HepG2 (cell line): ENCODE data around the gene C16orf86. TPM values are rescaled to one million over a fixed set of nuclear protein-coding genes. Genes with fewer than 3 reads are reported as not detected.
A peak's percentile ranks its signal among the peaks of the same experiment; 100 is the strongest.

Experiments
- ATAC-seq: fragments of 200-7000 bp; cut with Tn5 transposase; 3 replicates; pipeline ENCODE4 v1.9.1; 2020; ENCODE audit warnings: mild to moderate bottlenecking, moderate library complexity
- BruUV-seq: library from RNA; stranded (reverse); fragments of 400-500 nt; replicated peaks from 2 replicates; lab custom pipeline; 2021; lab: Mats Ljungman, UMichigan
- CTCF ChIA-PET: fragments of 300-600 bp; formaldehyde crosslinking; extraction: SDS; loops from one replicate; lab custom pipeline; 2021; ENCODE audit warnings: low total read pairs, inconsistent platforms, low intra/inter-chr PET ratio; lab: Yijun Ruan, JAX
- POLR2A ChIA-PET: fragments of 350-600 bp; sonication (Branson Sonifier 250); formaldehyde crosslinking; loops from one replicate; lab custom pipeline; 2020; ENCODE audit warnings: antibody characterized with exemption, inconsistent platforms; lab: Yijun Ruan, JAX
- DNase-seq: peaks from one replicate; pipeline ENCODE4 v3.0.0-alpha.2; 2015; ENCODE audit warnings: low spot score
- FAIRE-seq: peaks from 3 replicates; lab custom pipeline; 2011; peaks lifted over from hg19 to GRCh38; lab: Jason Lieb, UNC
- H2AFZ ChIP-seq: one replicate; pipeline ENCODE4 v1.6.1; 2011; ENCODE audit warnings: low read length, inconsistent platforms
- H3K27ac ChIP-seq: fragments of 300-600 bp; 3 replicates; pipeline ENCODE4 v1.8.0; 2011; ENCODE audit warnings: mixed run types, mild to moderate bottlenecking, mixed read lengths, low read length, inconsistent platforms; ENCODE audit not compliant: insufficient read depth; ENCODE audit errors: extremely low read length
- H3K27me3 ChIP-seq, 2 experiments: fragments of 200-600 bp in 1 of 2; 2 replicates in 1 of 2; 3 replicates in 1 of 2; pipeline versions ENCODE4 v1.6.0 to v1.8.0; 2011; ENCODE audit warnings: low read length in 2 of 2, mild to moderate bottlenecking in 2 of 2, moderate library complexity in 2 of 2, inconsistent platforms in 1 of 2; ENCODE audit not compliant: insufficient read depth in 2 of 2, control insufficient read depth in 1 of 2
- H3K36me3 ChIP-seq, 2 experiments: fragments of 200-600 bp in 1 of 2; replicated peaks in 1 of 2; 2 replicates in 1 of 2; 3 replicates in 1 of 2; pipeline versions ENCODE4 v1.5.1 to v1.8.0; 2011; ENCODE audit warnings: low read length in 2 of 2, inconsistent platforms in 1 of 2; ENCODE audit not compliant: insufficient read depth in 2 of 2, control insufficient read depth in 1 of 2
- H3K4me1 ChIP-seq: 2 replicates; pipeline ENCODE4 v1.5.1; 2012; ENCODE audit warnings: low read length, inconsistent platforms; ENCODE audit not compliant: insufficient read depth
- H3K4me2 ChIP-seq: 2 replicates; pipeline ENCODE4 v1.6.0; 2011; ENCODE audit warnings: low read depth, low read length, inconsistent platforms
- H3K4me3 ChIP-seq, 3 experiments: fragments of 200-600 bp in 1 of 3; sonication (generic), shearing (Covaris generic) in 1 of 3; replicated peaks in 1 of 3; 2 replicates each; pipeline ENCODE4 v1.5.1; 2011 to 2016; ENCODE audit warnings: low read length in 3 of 3, inconsistent platforms in 2 of 3, low read depth in 2 of 3, mild to moderate bottlenecking in 2 of 3, control low read depth in 1 of 3, mixed read lengths in 1 of 3; ENCODE audit not compliant: insufficient read depth in 1 of 3
- H3K79me2 ChIP-seq: one replicate; pipeline ENCODE4 v1.6.1; 2011; ENCODE audit warnings: low read length, inconsistent platforms; ENCODE audit not compliant: insufficient read depth
- H3K9ac ChIP-seq: 2 replicates; pipeline ENCODE4 v1.6.0; 2011; ENCODE audit warnings: mild to moderate bottlenecking, low read depth, low read length, inconsistent platforms; ENCODE audit not compliant: insufficient read depth
- H3K9me3 ChIP-seq: 2 replicates; pipeline ENCODE4 v1.5.1; 2012; ENCODE audit warnings: mild to moderate bottlenecking, low read length
- H4K20me1 ChIP-seq: 2 replicates; pipeline ENCODE4 v1.6.0; 2011; ENCODE audit warnings: inconsistent platforms, mild to moderate bottlenecking, low read length, moderate library complexity; ENCODE audit not compliant: insufficient read depth
- AKAP8 ChIP-seq: sonication (generic); formaldehyde crosslinking; IDR thresholded peaks from 2 replicates; pipeline ENCODE4 v1.5.1; 2020; ENCODE audit warnings: mild to moderate bottlenecking, missing genetic modification reagents
- CEBPB ChIP-seq: IDR thresholded peaks from 2 replicates; pipeline ENCODE4 v1.6.1; 2011; ENCODE audit warnings: low read depth, low read length, improper control_type of control experiment, borderline replicate concordance
- CEBPG ChIP-seq: IDR thresholded peaks from 2 replicates; pipeline ENCODE4 v1.6.1; 2016
- EHMT2 ChIP-seq: fragments of 200-600 bp; sonication (generic); IDR thresholded peaks from 2 replicates; pipeline ENCODE4 v1.7.0; 2017; ENCODE audit warnings: antibody characterized with exemption, low read depth, low read length, borderline replicate concordance
- SRF ChIP-seq: IDR thresholded peaks from 2 replicates; pipeline ENCODE4 v1.6.1; 2011; ENCODE audit warnings: mild to moderate bottlenecking, low read depth, low read length, moderate library complexity
- ZNF20 ChIP-seq: sonication (generic); formaldehyde crosslinking; IDR thresholded peaks from 2 replicates; pipeline ENCODE4 v1.4.0; 2020; ENCODE audit warnings: mild to moderate bottlenecking, moderate library complexity, missing genetic modification reagents
- ZNF549 ChIP-seq: sonication (generic); formaldehyde crosslinking; IDR thresholded peaks from 2 replicates; pipeline ENCODE4 v1.5.0; 2020; ENCODE audit warnings: missing genetic modification reagents
- WGBS: methylation state at CpG from one replicate; pipeline ENCODE4 v1.1.6; 2017; ENCODE audit warnings: low lambda C conversion rate; 5-methylcytosine and 5-hydroxymethylcytosine counted together
- in situ Hi-C: cut with HindIII; loops from 2 replicates; pipeline ENCODE4 v1.10.0; 2017; ENCODE audit warnings: low pct_unique_long_range_greater_than_20kb; ENCODE audit not compliant: extremely low pct_ligation_motif_present
- intact Hi-C: fragments of 100-400 bp; cut with micrococcal nuclease; formaldehyde crosslinking; loops from one replicate; pipeline ENCODE4 v1.10.0; 2022; ENCODE audit not compliant: unreplicated experiment
- polyA plus RNA-seq, 8 experiments: library from polyadenylated mRNA; depleted of rRNA in 3 of 8; stranded (reverse) in 7 of 8; unstranded in 1 of 8; fragments of >200 nt; fragmentation: Illumina TruSeq in 4 of 8; extraction: Trizol in 4 of 8; gene quantifications; 2 replicates each; pipeline versions ENCODE4 v1.2.1 to v1.2.3, GENCODE V29; 2011 to 2016; ENCODE audit warnings: low read depth in 4 of 8, missing spikeins in 1 of 8, mixed read lengths in 1 of 8; ENCODE audit not compliant: insufficient read depth in 1 of 8
- total RNA-seq, 5 experiments: library from RNA; depleted of rRNA; stranded (reverse); fragments of >200 nt; fragmentation: Illumina TruSeq; extraction: Trizol; gene quantifications; 2 replicates each; pipeline ENCODE4 v1.2.3, GENCODE V29; 2016; ENCODE audit warnings: low read depth in 1 of 5
- TF ChIP-seq, protein P1 (sequence below): sonication (generic); formaldehyde crosslinking; IDR thresholded peaks from 2 replicates; pipeline ENCODE4 v1.8.1; 2023; ENCODE audit warnings: missing genetic modification reagents, mild to moderate bottlenecking, borderline replicate concordance

The C16orf86 gene
- total and polyA plus RNA-seq, 2 of the 13 experiments (the other 11 are each of a cell fraction or from before 2014, with no cell fraction given) = 1.5 to 3.1 TPM

- TF ChIP-seq SRF (no peak), EHMT2 (no peak)
- TF ChIP-seq, protein P1, sequence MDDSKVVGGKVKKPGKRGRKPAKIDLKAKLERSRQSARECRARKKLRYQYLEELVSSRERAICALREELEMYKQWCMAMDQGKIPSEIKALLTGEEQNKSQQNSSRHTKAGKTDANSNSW = no peak
Observed at GRCh38 chr16:67697422-67698185, 31.0 kb downstream of the C16orf86 start (continued).

DNA sequence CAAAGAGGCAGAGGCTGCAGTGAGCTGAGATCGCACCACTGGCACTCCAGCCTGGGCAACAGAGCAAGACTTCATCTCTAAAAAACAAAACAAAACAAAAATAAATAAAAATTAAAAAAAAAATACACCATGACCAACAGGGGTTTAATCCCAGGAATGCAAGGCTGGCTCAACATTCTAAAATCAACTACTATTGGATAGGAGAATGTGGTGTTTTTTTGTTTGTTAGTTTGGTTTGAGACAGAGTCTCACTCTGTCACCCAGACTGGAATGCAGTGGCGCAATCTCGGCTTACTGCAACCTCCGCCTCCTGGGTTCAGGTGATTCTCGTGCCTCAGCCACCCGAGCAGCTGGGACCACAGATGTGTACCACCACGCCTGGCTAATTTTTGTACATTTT is 32.7 kb downstream of the C16orf86 start:
- H3K9ac ChIP-seq = no peak overlapping the region
- ATAC-seq (no peak), FAIRE-seq (no peak), DNase-seq (no peak)
- no peaks in the 10 kb centered on the region for H3K27me3 ChIP-seq
- in situ Hi-C loops (no loop called here), intact Hi-C loops (no loop called here)
- BruUV-seq = no TSS peak
- peaks cover 0 to 2% of the 10 kb centered on the region in 2 experiments; a peak in 1 of 5 replicates for H3K36me3 ChIP-seq
- H3K79me2 ChIP-seq = no peaks in the 10 kb centered on the region
- H4K20me1 ChIP-seq = no peaks in the 10 kb centered on the region
- no peak overlapping the region for H3K4me2 ChIP-seq
- H3K4me3 ChIP-seq = no peak overlapping the region
- H3K4me1 ChIP-seq = peaks cover 13% of the 10 kb centered on the region
- no peaks in the 10 kb centered on the region for H3K9me3 ChIP-seq
- H3K27ac ChIP-seq = no peak overlapping the region
- POLR2A ChIA-PET = no interaction called here
- WGBS = 92% methylated on average over 7 of the region's 7 CpGs
- H2AFZ ChIP-seq = no peak overlapping the region
- TF ChIP-seq ZNF549 (CRISPR knock-in tag) (no peak), CEBPB (peak; percentile 56; the same call in 1 of the 2 replicates), ZNF20 (no peak), AKAP8 (CRISPR knock-in tag) (no peak), CEBPG (CRISPR knock-in tag) (peak; percentile 43; the same call in 1 of the 2 replicates)
- TF ChIP-seq, all 625 proteins: peak for 2
- CTCF ChIA-PET = no interaction called here
